Glutamatergic neuron (in vitro differentiated cells): ENCODE data around the gene BAG1. TPM values are rescaled to one million over a fixed set of nuclear protein-coding genes. Genes with fewer than 3 reads are reported as not detected.

Experiments used
- DNase-seq: peaks from one replicate; pipeline ENCODE4 v3.0.0; 2022
- H3K27ac Mint-ChIP-seq: one replicate; pipeline ENCODE4 v1.8.0; 2020; ENCODE audit warnings: mild to moderate bottlenecking, mixed read lengths, inconsistent platforms; ENCODE audit not compliant: unreplicated experiment
- H3K27me3 Mint-ChIP-seq: one replicate; pipeline ENCODE4 v1.8.0; 2020; ENCODE audit warnings: mild to moderate bottlenecking, moderate library complexity, mixed read lengths, inconsistent platforms; ENCODE audit not compliant: unreplicated experiment
- H3K36me3 Mint-ChIP-seq: one replicate; pipeline ENCODE4 v1.8.0; 2020; ENCODE audit warnings: mild to moderate bottlenecking, mixed read lengths, inconsistent platforms; ENCODE audit not compliant: unreplicated experiment
- H3K4me1 Mint-ChIP-seq: one replicate; pipeline ENCODE4 v1.8.0; 2020; ENCODE audit warnings: mild to moderate bottlenecking, low read depth, mixed read lengths, inconsistent platforms; ENCODE audit not compliant: unreplicated experiment
- H3K4me3 Mint-ChIP-seq: one replicate; pipeline ENCODE4 v1.8.0; 2020; ENCODE audit warnings: mild to moderate bottlenecking, mixed read lengths, inconsistent platforms; ENCODE audit not compliant: unreplicated experiment
- H3K9me3 Mint-ChIP-seq: one replicate; pipeline ENCODE4 v1.8.0; 2020; ENCODE audit warnings: mild to moderate bottlenecking, moderate library complexity, mixed read lengths, inconsistent platforms; ENCODE audit not compliant: unreplicated experiment
- CTCF ChIP-seq: fragments of 200-600 bp; sonication (generic); IDR thresholded peaks from one replicate; pipeline ENCODE4 v1.5.0; 2021; ENCODE audit not compliant: partially characterized antibody, unreplicated experiment
- total RNA-seq: library from RNA; stranded (reverse); fragmentation: NEBNext Ultra II Directional; extraction: Animal tissue kit (Norgen Biotek cat#: 25700); gene quantifications from one replicate; pipeline ENCODE4 v1.2.1, GENCODE V29; 2021; ENCODE audit not compliant: unreplicated experiment

The BAG1 gene
- total RNA-seq, 1 donor from 2014 or later: 92.5 TPM

- peaks cover 6% of the 10 kb centered on the region for H3K9me3 Mint-ChIP-seq
- peaks cover 3% of the 10 kb centered on the region for H3K27me3 Mint-ChIP-seq
- H3K4me3 Mint-ChIP-seq: no peak overlapping the region
- H3K4me1 Mint-ChIP-seq: no peaks in the 10 kb centered on the region
- no peak for DNase-seq
- TF ChIP-seq CTCF: no peak
- no peak overlapping the region for H3K27ac Mint-ChIP-seq
- H3K36me3 Mint-ChIP-seq: peaks cover 7% of the 10 kb centered on the region
These were observed 9.5 kb downstream of the BAG1 start for GRCh38 chr9:33255014-33255413.

- peaks cover 3% of the 10 kb centered on the region for H3K9me3 Mint-ChIP-seq
- DNase-seq: no peak
- H3K4me3 Mint-ChIP-seq: no peak overlapping the region
- no peak for TF ChIP-seq CTCF
- peaks cover 3% of the 10 kb centered on the region for H3K27me3 Mint-ChIP-seq
- H3K27ac Mint-ChIP-seq: no peak overlapping the region
- H3K4me1 Mint-ChIP-seq: no peaks in the 10 kb centered on the region
- peaks cover 7% of the 10 kb centered on the region for H3K36me3 Mint-ChIP-seq
These were observed 10.3 kb downstream of the BAG1 start for GRCh38 chr9:33254211-33254610.

- Mint-ChIP-seq H3K9me3 (peaks cover 6% of the 10 kb centered on the region), H3K27me3 (peaks cover 2% of the 10 kb centered on the region), H3K36me3 (peaks cover 7% of the 10 kb centered on the region), H3K27ac (no peak overlapping the region), H3K4me3 (no peak overlapping the region), H3K4me1 (no peaks in the 10 kb centered on the region)
- TF ChIP-seq CTCF: no peak
- DNase-seq: no peak
These were observed 14.0 kb downstream of the BAG1 start for GRCh38 chr9:33250458-33250995.

GRCh38 chr9:33249983-33250382 lies 14.5 kb downstream of the BAG1 start:
- H3K27ac Mint-ChIP-seq: no peak overlapping the region
- no peak overlapping the region for H3K4me3 Mint-ChIP-seq
- no peak for DNase-seq
- no peak for TF ChIP-seq CTCF
- H3K4me1 Mint-ChIP-seq: no peaks in the 10 kb centered on the region
- peaks cover 7% of the 10 kb centered on the region for H3K36me3 Mint-ChIP-seq
- H3K27me3 Mint-ChIP-seq: peaks cover 4% of the 10 kb centered on the region
- peaks cover 6% of the 10 kb centered on the region for H3K9me3 Mint-ChIP-seq

- Mint-ChIP-seq H3K27me3 (peaks cover 2% of the 10 kb centered on the region), H3K4me1 (no peaks in the 10 kb centered on the region), H3K27ac (no peak overlapping the region), H3K9me3 (peaks cover 6% of the 10 kb centered on the region), H3K36me3 (peaks cover 7% of the 10 kb centered on the region), H3K4me3 (no peak overlapping the region)
- no peak for TF ChIP-seq CTCF
- no peak for DNase-seq
These were observed 15.3 kb downstream of the BAG1 start for GRCh38 chr9:33249087-33249658.
